Osteocyte (in vitro differentiated cells): ENCODE measurements around the gene PHETA1. TPM values are rescaled to one million over a fixed set of nuclear protein-coding genes. Genes with fewer than 3 reads are reported as not detected.

Experiments
- DNase-seq: peaks from one replicate; pipeline ENCODE4 v3.0.0; 2021; ENCODE audit warnings: mixed read lengths; ENCODE audit not compliant: unreplicated experiment; ENCODE audit errors: extremely low spot score
- H3K27ac Mint-ChIP-seq: one replicate; pipeline ENCODE4 v1.8.0; 2021; ENCODE audit warnings: mild to moderate bottlenecking, mixed read lengths; ENCODE audit not compliant: unreplicated experiment
- H3K27me3 Mint-ChIP-seq: one replicate; pipeline ENCODE4 v1.8.0; 2021; ENCODE audit warnings: mixed read lengths; ENCODE audit not compliant: unreplicated experiment
- H3K36me3 Mint-ChIP-seq: one replicate; pipeline ENCODE4 v1.8.0; 2021; ENCODE audit warnings: mixed read lengths; ENCODE audit not compliant: unreplicated experiment
- H3K4me1 Mint-ChIP-seq: one replicate; pipeline ENCODE4 v1.8.0; 2021; ENCODE audit warnings: mixed read lengths; ENCODE audit not compliant: unreplicated experiment
- H3K4me3 Mint-ChIP-seq: one replicate; pipeline ENCODE4 v1.8.0; 2021; ENCODE audit warnings: mild to moderate bottlenecking, moderate library complexity, mixed read lengths; ENCODE audit not compliant: unreplicated experiment
- H3K9me3 Mint-ChIP-seq: one replicate; pipeline ENCODE4 v1.8.0; 2021; ENCODE audit warnings: mixed read lengths; ENCODE audit not compliant: unreplicated experiment
- CTCF ChIP-seq: fragments of 200-600 bp; sonication (generic); IDR thresholded peaks from 2 replicates; pipeline ENCODE4 v1.5.0; 2021; ENCODE audit warnings: antibody characterized with exemption, mild to moderate bottlenecking, moderate library complexity
- total RNA-seq: library from RNA; stranded (reverse); gene quantifications from 2 replicates; pipeline ENCODE4 v1.2.1, GENCODE V29; 2021

PHETA1 gene
- total RNA-seq, 1 donor from 2014 or later = 13.6 TPM

GRCh38 chr12:111360325-111360930 lies 8.5 kb downstream of the PHETA1 start:
- Mint-ChIP-seq H3K9me3 (no peaks in the 10 kb centered on the region), H3K36me3 (peaks cover 6% of the 10 kb centered on the region), H3K27me3 (no peaks in the 10 kb centered on the region), H3K4me1 (peaks cover 9% of the 10 kb centered on the region), H3K4me3 (no peak overlapping the region), H3K27ac (no peak overlapping the region)
- no peak for TF ChIP-seq CTCF
- no peak for DNase-seq

- H3K27me3 Mint-ChIP-seq = no peaks in the 10 kb centered on the region
- no peak overlapping the region for H3K27ac Mint-ChIP-seq
- TF ChIP-seq CTCF = no peak
- DNase-seq = no peak
- peaks cover 6% of the 10 kb centered on the region for H3K36me3 Mint-ChIP-seq
- peaks cover 9% of the 10 kb centered on the region for H3K4me1 Mint-ChIP-seq
- H3K9me3 Mint-ChIP-seq = no peaks in the 10 kb centered on the region
- H3K4me3 Mint-ChIP-seq = no peak overlapping the region
Measured at GRCh38 chr12:111359914-111360276, 9.0 kb downstream of the PHETA1 start.

GRCh38 chr12:111359231-111359913 lies 9.5 kb downstream of the PHETA1 start:
- DNase-seq = no peak
- TF ChIP-seq CTCF = no peak
- no peak overlapping the region for H3K27ac Mint-ChIP-seq

GRCh38 chr12:111355201-111355925 lies 13.5 kb downstream of the PHETA1 start:
- Mint-ChIP-seq H3K36me3 (no peaks in the 10 kb centered on the region), H3K4me1 (no peaks in the 10 kb centered on the region), H3K27ac (no peak overlapping the region), H3K4me3 (no peak overlapping the region), H3K9me3 (no peaks in the 10 kb centered on the region), H3K27me3 (no peaks in the 10 kb centered on the region)
- TF ChIP-seq CTCF = no peak
- no peak for DNase-seq

More at GRCh38 chr12:111359231-111359913, 9.5 kb downstream of the PHETA1 start:
- no peaks in the 10 kb centered on the region for H3K9me3 Mint-ChIP-seq
- H3K4me1 Mint-ChIP-seq = peaks cover 9% of the 10 kb centered on the region
- H3K27me3 Mint-ChIP-seq = no peaks in the 10 kb centered on the region
- H3K36me3 Mint-ChIP-seq = peaks cover 6% of the 10 kb centered on the region
- no peak overlapping the region for H3K4me3 Mint-ChIP-seq

GRCh38 chr12:111354511-111354910 lies 14.4 kb downstream of the PHETA1 start:
- no peak for TF ChIP-seq CTCF
- Mint-ChIP-seq H3K27ac (no peak overlapping the region), H3K4me1 (no peaks in the 10 kb centered on the region), H3K4me3 (no peak overlapping the region), H3K9me3 (no peaks in the 10 kb centered on the region), H3K27me3 (no peaks in the 10 kb centered on the region), H3K36me3 (no peaks in the 10 kb centered on the region)
- no peak for DNase-seq
